A673 (cell line): ENCODE data around the gene SLC6A6. TPM values are rescaled to one million over a fixed set of nuclear protein-coding genes. Genes with fewer than 3 reads are reported as not detected.

Source experiments
- BruUV-seq: library from RNA; stranded (reverse); fragments of 400-500 nt; replicated peaks from 2 replicates; lab custom pipeline; 2021; lab: Mats Ljungman, UMichigan
- CTCF ChIA-PET: fragments of 300-600 bp; sonication (Branson Sonifier 250); formaldehyde crosslinking; loops from one replicate; lab custom pipeline; 2022; ENCODE audit warnings: antibody characterized with exemption; lab: Charles Lee
- POLR2A ChIA-PET: fragments of 300-600 bp; sonication (Branson Sonifier 250); formaldehyde crosslinking; loops from one replicate; lab custom pipeline; 2022; ENCODE audit warnings: antibody characterized with exemption; ENCODE audit not compliant: low non-redundant PET; lab: Charles Lee
- DNase-seq: peaks from one replicate; pipeline ENCODE4 v3.0.0-alpha.2; 2015; ENCODE audit warnings: low spot score
- H3K27ac ChIP-seq: fragments of 200-600 bp; sonication (generic); 2 replicates; pipeline ENCODE4 v1.5.1; 2016; ENCODE audit warnings: mixed run types, low read depth, mild to moderate bottlenecking, mixed read lengths, antibody characterized with exemption, low read length; ENCODE audit not compliant: poor library complexity, severe bottlenecking
- H3K27me3 ChIP-seq: fragments of 200-600 bp; sonication (generic); replicated peaks from 2 replicates; pipeline ENCODE4 v1.6.1; 2017; ENCODE audit warnings: mixed run types, low read depth, mild to moderate bottlenecking, mixed read lengths, antibody characterized with exemption, low read length; ENCODE audit not compliant: insufficient read depth, poor library complexity
- H3K36me3 ChIP-seq: fragments of 200-600 bp; sonication (generic); 2 replicates; pipeline ENCODE4 v1.6.1; 2016; ENCODE audit warnings: mixed run types, mild to moderate bottlenecking, mixed read lengths, antibody characterized with exemption, low read length; ENCODE audit not compliant: insufficient read depth, poor library complexity, severe bottlenecking
- H3K4me1 ChIP-seq: fragments of 200-600 bp; sonication (generic); 2 replicates; pipeline ENCODE4 v1.6.1; 2017; ENCODE audit warnings: mixed run types, mild to moderate bottlenecking, mixed read lengths, antibody characterized with exemption, low read length; ENCODE audit not compliant: insufficient read depth, poor library complexity, severe bottlenecking
- H3K4me3 ChIP-seq: fragments of 200-600 bp; sonication (generic); 2 replicates; pipeline ENCODE4 v1.5.1; 2016; ENCODE audit warnings: low read depth, mixed run types, mild to moderate bottlenecking, mixed read lengths, low read length; ENCODE audit not compliant: poor library complexity, severe bottlenecking
- H3K9me3 ChIP-seq: fragments of 200-600 bp; sonication (generic); 2 replicates; pipeline ENCODE4 v1.6.1; 2016; ENCODE audit warnings: mixed run types, low read depth, mild to moderate bottlenecking, mixed read lengths, antibody characterized with exemption, low read length; ENCODE audit not compliant: poor library complexity, severe bottlenecking
- CTCF ChIP-seq: fragments of 300-800, 200-600 bp; sonication (generic); conservative IDR thresholded peaks from 2 replicates; pipeline ENCODE4 v1.5.1; 2017; ENCODE audit warnings: low read depth, mild to moderate bottlenecking, antibody characterized with exemption, low read length, moderate library complexity, mixed read lengths
- EZH2 ChIP-seq: fragments of 200-600 bp; sonication (generic); IDR thresholded peaks from 2 replicates; pipeline ENCODE4 v1.6.1; 2017; ENCODE audit warnings: borderline replicate concordance, low read depth, mild to moderate bottlenecking, mixed read lengths, antibody characterized with exemption, low read length; ENCODE audit not compliant: poor library complexity, severe bottlenecking
- intact Hi-C: fragments of 100-400 bp; cut with micrococcal nuclease; formaldehyde crosslinking; loops from one replicate; pipeline ENCODE4 v1.10.0; 2022; ENCODE audit not compliant: unreplicated experiment
- total RNA-seq: library from RNA; stranded (reverse); gene quantifications from 2 replicates; pipeline ENCODE4 v1.2.3, GENCODE V29; 2021

Gene SLC6A6
- total RNA-seq, 1 experiment from 2014 or later: 55.1 TPM

- POLR2A ChIA-PET: no interaction called here
- BruUV-seq: no TSS peak
- H3K36me3 ChIP-seq: no peaks in the 10 kb centered on the region
- CTCF ChIA-PET: no interaction called here
- no peak for TF ChIP-seq CTCF
- TF ChIP-seq EZH2: no peak
- H3K27me3 ChIP-seq: no peaks in the 10 kb centered on the region
- H3K4me3 ChIP-seq: no peak overlapping the region
- no peak overlapping the region for H3K27ac ChIP-seq
- intact Hi-C loops: no loop called here
- no peaks in the 10 kb centered on the region for H3K9me3 ChIP-seq
- H3K4me1 ChIP-seq: no peaks in the 10 kb centered on the region
- no peak for DNase-seq
Measured at GRCh38 chr3:14358426-14359211, 43.8 kb upstream of the SLC6A6 start.

- Histone ChIP-seq H3K27me3 (no peaks in the 10 kb centered on the region), H3K36me3 (no peaks in the 10 kb centered on the region), H3K4me3 (no peak overlapping the region), H3K4me1 (no peaks in the 10 kb centered on the region), H3K27ac (no peak overlapping the region), H3K9me3 (no peaks in the 10 kb centered on the region)
- TF ChIP-seq CTCF (no peak), EZH2 (no peak)
- intact Hi-C loops: no loop called here
- POLR2A ChIA-PET: no interaction called here
- DNase-seq: no peak
- no TSS peak for BruUV-seq
- CTCF ChIA-PET: no interaction called here
Measured at GRCh38 chr3:14359348-14359747, 43.1 kb upstream of the SLC6A6 start.

- no peaks in the 10 kb centered on the region for H3K4me1 ChIP-seq
- intact Hi-C loops: no loop called here
- no peak for DNase-seq
Measured at GRCh38 chr3:14360123-14360881, 42.1 kb upstream of the SLC6A6 start.

More at GRCh38 chr3:14360123-14360881, 42.1 kb upstream of the SLC6A6 start:
- Histone ChIP-seq H3K4me3 (no peak overlapping the region), H3K27ac (no peak overlapping the region), H3K36me3 (no peaks in the 10 kb centered on the region), H3K9me3 (no peaks in the 10 kb centered on the region), H3K27me3 (no peaks in the 10 kb centered on the region)
- CTCF ChIA-PET: no interaction called here
- POLR2A ChIA-PET: no interaction called here
- no TSS peak for BruUV-seq
- TF ChIP-seq EZH2 (no peak), CTCF (no peak)
